Measurements from ENCODE around the gene CAMK2D. TPM values are rescaled to one million over a fixed set of nuclear protein-coding genes. Genes with fewer than 3 reads are reported as not detected.

The CAMK2D gene
- total and polyA plus RNA-seq, 4 donors: 10.1 to 31.0 (median 25.6) TPM

DNA sequence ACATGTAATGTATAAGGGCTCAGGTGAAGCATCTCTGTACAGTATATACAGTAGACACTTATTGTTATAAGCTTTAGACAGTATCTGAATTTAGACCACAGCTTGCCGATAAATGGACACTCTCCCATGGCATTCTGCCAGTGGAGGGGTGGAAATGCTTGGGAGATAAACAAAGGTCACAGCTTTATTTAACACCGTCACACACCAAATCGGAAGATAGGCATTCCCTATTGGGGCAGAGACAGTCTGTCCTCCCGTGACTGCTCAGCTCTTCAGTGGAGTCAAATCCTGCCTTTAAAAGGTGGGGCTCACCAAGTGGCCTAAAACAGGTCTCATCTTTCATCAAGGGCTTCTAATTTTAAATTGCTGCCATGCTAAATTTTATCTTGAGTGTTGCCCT, 178.8 kb downstream of the CAMK2D start:
- TF ChIP-seq, protein P1, sequence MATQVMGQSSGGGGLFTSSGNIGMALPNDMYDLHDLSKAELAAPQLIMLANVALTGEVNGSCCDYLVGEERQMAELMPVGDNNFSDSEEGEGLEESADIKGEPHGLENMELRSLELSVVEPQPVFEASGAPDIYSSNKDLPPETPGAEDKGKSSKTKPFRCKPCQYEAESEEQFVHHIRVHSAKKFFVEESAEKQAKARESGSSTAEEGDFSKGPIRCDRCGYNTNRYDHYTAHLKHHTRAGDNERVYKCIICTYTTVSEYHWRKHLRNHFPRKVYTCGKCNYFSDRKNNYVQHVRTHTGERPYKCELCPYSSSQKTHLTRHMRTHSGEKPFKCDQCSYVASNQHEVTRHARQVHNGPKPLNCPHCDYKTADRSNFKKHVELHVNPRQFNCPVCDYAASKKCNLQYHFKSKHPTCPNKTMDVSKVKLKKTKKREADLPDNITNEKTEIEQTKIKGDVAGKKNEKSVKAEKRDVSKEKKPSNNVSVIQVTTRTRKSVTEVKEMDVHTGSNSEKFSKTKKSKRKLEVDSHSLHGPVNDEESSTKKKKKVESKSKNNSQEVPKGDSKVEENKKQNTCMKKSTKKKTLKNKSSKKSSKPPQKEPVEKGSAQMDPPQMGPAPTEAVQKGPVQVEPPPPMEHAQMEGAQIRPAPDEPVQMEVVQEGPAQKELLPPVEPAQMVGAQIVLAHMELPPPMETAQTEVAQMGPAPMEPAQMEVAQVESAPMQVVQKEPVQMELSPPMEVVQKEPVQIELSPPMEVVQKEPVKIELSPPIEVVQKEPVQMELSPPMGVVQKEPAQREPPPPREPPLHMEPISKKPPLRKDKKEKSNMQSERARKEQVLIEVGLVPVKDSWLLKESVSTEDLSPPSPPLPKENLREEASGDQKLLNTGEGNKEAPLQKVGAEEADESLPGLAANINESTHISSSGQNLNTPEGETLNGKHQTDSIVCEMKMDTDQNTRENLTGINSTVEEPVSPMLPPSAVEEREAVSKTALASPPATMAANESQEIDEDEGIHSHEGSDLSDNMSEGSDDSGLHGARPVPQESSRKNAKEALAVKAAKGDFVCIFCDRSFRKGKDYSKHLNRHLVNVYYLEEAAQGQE (IDR thresholded peaks at IDR 0.05): no peak
- TF ChIP-seq RXRA (IDR thresholded peaks at IDR 0.05) (no peak), RAD21 (IDR thresholded peaks at IDR 0.05) (no peak), JUND (IDR thresholded peaks at IDR 0.05) (no peak), NR2F2 (IDR thresholded peaks at IDR 0.05) (no peak), FOXA1 (IDR thresholded peaks at IDR 0.05) (no peak), TAF1 (conservative IDR thresholded peaks at IDR 0.05) (no peak), HNF4A (conservative IDR thresholded peaks at IDR 0.05) (no peak), EGR1 (IDR thresholded peaks at IDR 0.05; ENCODE audit: low read depth in 2 of 2) (no peak), GABPA (IDR thresholded peaks at IDR 0.05 in 1 of 2, conservative IDR thresholded peaks at IDR 0.05 in 1 of 2) (no peak), YY1 (IDR thresholded peaks at IDR 0.05) (no peak), HNF4G (IDR thresholded peaks at IDR 0.05) (no peak)
- TF ChIP-seq, protein P2, sequence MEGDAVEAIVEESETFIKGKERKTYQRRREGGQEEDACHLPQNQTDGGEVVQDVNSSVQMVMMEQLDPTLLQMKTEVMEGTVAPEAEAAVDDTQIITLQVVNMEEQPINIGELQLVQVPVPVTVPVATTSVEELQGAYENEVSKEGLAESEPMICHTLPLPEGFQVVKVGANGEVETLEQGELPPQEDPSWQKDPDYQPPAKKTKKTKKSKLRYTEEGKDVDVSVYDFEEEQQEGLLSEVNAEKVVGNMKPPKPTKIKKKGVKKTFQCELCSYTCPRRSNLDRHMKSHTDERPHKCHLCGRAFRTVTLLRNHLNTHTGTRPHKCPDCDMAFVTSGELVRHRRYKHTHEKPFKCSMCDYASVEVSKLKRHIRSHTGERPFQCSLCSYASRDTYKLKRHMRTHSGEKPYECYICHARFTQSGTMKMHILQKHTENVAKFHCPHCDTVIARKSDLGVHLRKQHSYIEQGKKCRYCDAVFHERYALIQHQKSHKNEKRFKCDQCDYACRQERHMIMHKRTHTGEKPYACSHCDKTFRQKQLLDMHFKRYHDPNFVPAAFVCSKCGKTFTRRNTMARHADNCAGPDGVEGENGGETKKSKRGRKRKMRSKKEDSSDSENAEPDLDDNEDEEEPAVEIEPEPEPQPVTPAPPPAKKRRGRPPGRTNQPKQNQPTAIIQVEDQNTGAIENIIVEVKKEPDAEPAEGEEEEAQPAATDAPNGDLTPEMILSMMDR (IDR thresholded peaks at IDR 0.05; ENCODE audit: low read depth, low read length, missing input control): no peak
- TF ChIP-seq, protein P3, sequence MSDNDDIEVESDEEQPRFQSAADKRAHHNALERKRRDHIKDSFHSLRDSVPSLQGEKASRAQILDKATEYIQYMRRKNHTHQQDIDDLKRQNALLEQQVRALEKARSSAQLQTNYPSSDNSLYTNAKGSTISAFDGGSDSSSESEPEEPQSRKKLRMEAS (IDR thresholded peaks at IDR 0.05): no peak
- no peak overlapping the region for H3K27ac ChIP-seq (ENCODE audit: low read depth in 1 of 2, low read length in 2 of 2)
- no peaks in the 10 kb centered on the region for H3K9me3 ChIP-seq (ENCODE audit: control insufficient read depth in 4 of 4, low read length in 3 of 4)
- DNase-seq (ENCODE audit: low spot score): no peak
- no peak overlapping the region for H3K4me3 ChIP-seq (ENCODE audit: low read depth in 1 of 3, low read length in 3 of 3)
- peaks cover 0 to 19% (median 5%) of the 10 kb centered on the region in 4 donors for H3K4me1 ChIP-seq (ENCODE audit: control insufficient read depth in 4 of 4, insufficient read depth in 4 of 4, low read length in 3 of 4)
- 62% methylated on average over 4 of the region's 4 CpGs for WGBS
- H3K27me3 ChIP-seq (ENCODE audit: control insufficient read depth in 4 of 4, insufficient read depth in 4 of 4, low read length in 3 of 4): no peaks in the 10 kb centered on the region
- H3K9ac ChIP-seq (ENCODE audit: low read depth in 1 of 2, low read length in 2 of 2): no peak overlapping the region
- no peaks in the 10 kb centered on the region for H3K36me3 ChIP-seq (ENCODE audit: control insufficient read depth in 4 of 4, insufficient read depth in 3 of 4, low read depth in 1 of 4, low read length in 3 of 4)

DNA sequence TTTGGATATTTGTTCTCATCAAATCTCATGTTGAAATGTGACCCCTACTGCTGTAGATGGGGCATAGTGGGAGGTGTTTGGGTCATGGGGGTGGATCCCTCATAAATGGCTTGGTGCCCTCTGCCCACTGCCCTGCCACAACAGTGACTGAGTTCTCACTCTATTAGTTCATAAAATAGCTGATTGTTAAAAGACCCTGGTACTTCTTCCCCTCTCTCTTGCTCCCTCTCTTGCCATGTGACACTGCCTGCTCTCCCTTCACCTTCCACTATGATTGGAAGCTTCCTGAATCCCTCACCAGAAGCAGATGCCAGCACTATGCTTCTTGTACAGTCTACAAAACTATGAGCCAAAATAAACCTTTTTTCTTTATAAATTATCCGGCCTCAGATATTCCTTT, 182.2 kb downstream of the CAMK2D start:
- Histone ChIP-seq H3K9ac (ENCODE audit: low read depth in 1 of 2, low read length in 2 of 2) (no peak overlapping the region), H3K36me3 (ENCODE audit: control insufficient read depth in 4 of 4, insufficient read depth in 3 of 4, low read depth in 1 of 4, low read length in 3 of 4) (no peaks in the 10 kb centered on the region), H3K4me1 (ENCODE audit: control insufficient read depth in 4 of 4, insufficient read depth in 4 of 4, low read length in 3 of 4) (peaks cover 2 to 15% (median 3%) of the 10 kb centered on the region in 4 donors), H3K4me3 (ENCODE audit: low read depth in 1 of 3, low read length in 3 of 3) (no peak overlapping the region), H3K9me3 (ENCODE audit: control insufficient read depth in 4 of 4, low read length in 3 of 4) (no peaks in the 10 kb centered on the region), H3K27me3 (ENCODE audit: control insufficient read depth in 4 of 4, insufficient read depth in 4 of 4, low read length in 3 of 4) (no peaks in the 10 kb centered on the region), H3K27ac (ENCODE audit: low read depth in 1 of 2, low read length in 2 of 2) (no peak overlapping the region)
- TF ChIP-seq, protein P2 (IDR thresholded peaks at IDR 0.05; ENCODE audit: low read depth, low read length, missing input control): no peak
- TF ChIP-seq SP1 (IDR thresholded peaks at IDR 0.05) (no peak), YY1 (IDR thresholded peaks at IDR 0.05) (no peak), RXRA (IDR thresholded peaks at IDR 0.05) (no peak)
- TF ChIP-seq, protein P4, sequence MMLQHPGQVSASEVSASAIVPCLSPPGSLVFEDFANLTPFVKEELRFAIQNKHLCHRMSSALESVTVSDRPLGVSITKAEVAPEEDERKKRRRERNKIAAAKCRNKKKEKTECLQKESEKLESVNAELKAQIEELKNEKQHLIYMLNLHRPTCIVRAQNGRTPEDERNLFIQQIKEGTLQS (IDR thresholded peaks at IDR 0.05): no peak
- 96% methylated on average over 1 of the region's 1 CpG for WGBS
- no peak for DNase-seq (ENCODE audit: low spot score)
